A549 (cell line): ENCODE measurements around the gene CATSPERE. TPM values are rescaled to one million over a fixed set of nuclear protein-coding genes. Genes with fewer than 3 reads are reported as not detected.

Experiments used
- ATAC-seq, 2 experiments: fragments of 200-7000 bp in 1 of 2; fragments of >200 bp in 1 of 2; cut with Nextera tagmentation in 1 of 2; cut with Tn5 transposase in 1 of 2; 3 replicates each; pipeline versions ENCODE4 v1.8.0 to v1.9.1; 2018 to 2020; ENCODE audit warnings: mild to moderate bottlenecking in 1 of 2, moderate library complexity in 1 of 2
- CTCF ChIA-PET: fragments of 300-600 bp; sonication (Branson Sonifier 250); formaldehyde crosslinking; extraction: SDS; loops from one replicate; lab custom pipeline; 2021; ENCODE audit warnings: antibody characterized with exemption, inconsistent platforms; lab: Yijun Ruan, JAX
- POLR2A ChIA-PET: fragments of 350-600 bp; formaldehyde crosslinking; extraction: SDS; loops from one replicate; lab custom pipeline; 2021; ENCODE audit warnings: antibody characterized with exemption, inconsistent platforms; lab: Yijun Ruan, JAX
- DNase-seq, 2 experiments: peaks; one replicate each; pipeline versions ENCODE4 v3.0.0 to v3.0.0-alpha.2; 2011 to 2016; ENCODE audit warnings: low read depth in 1 of 2, low spot score in 1 of 2
- FAIRE-seq: peaks from 2 replicates; lab custom pipeline; 2011; peaks lifted over from hg19 to GRCh38; lab: Jason Lieb, UNC
- H3K27ac ChIP-seq, 2 experiments: fragments of >200 bp; sonication (Bioruptor Twin); formaldehyde crosslinking; 3 replicates each; pipeline ENCODE4 v1.5.1; 2016 to 2017
- H3K4me1 ChIP-seq: fragments of >200 bp; sonication (Bioruptor Twin); formaldehyde crosslinking; 3 replicates; pipeline ENCODE4 v1.6.1; 2016
- H3K4me2 ChIP-seq: fragments of >200 bp; sonication (Bioruptor Twin); formaldehyde crosslinking; 3 replicates; pipeline ENCODE4 v1.6.1; 2016
- H3K4me3 ChIP-seq: fragments of >200 bp; sonication (Bioruptor Twin); formaldehyde crosslinking; 3 replicates; pipeline ENCODE4 v1.5.1; 2016
- H3K9me3 ChIP-seq: fragments of >200 bp; sonication (Bioruptor Twin); formaldehyde crosslinking; 3 replicates; pipeline ENCODE4 v1.6.1; 2016
- CBX8 ChIP-seq: fragments of 200-600 bp; sonication (generic); IDR thresholded peaks from 2 replicates; pipeline ENCODE4 v1.6.1; 2016
- CEBPB ChIP-seq, 2 experiments: fragments of >200 bp in 1 of 2; sonication (Bioruptor Twin) in 1 of 2; formaldehyde crosslinking in 1 of 2; IDR thresholded peaks; 2 replicates each; pipeline ENCODE4 v1.6.1; 2012 to 2016
- CHD2 ChIP-seq: fragments of 150-350 bp; IDR thresholded peaks from 2 replicates; pipeline ENCODE4 v1.6.1; 2014; ENCODE audit warnings: low read length; ENCODE audit not compliant: partially characterized antibody
- EP300 ChIP-seq, 2 experiments: fragments of >200 bp; sonication (Bioruptor Twin); formaldehyde crosslinking; IDR thresholded peaks; 2 replicates in 1 of 2; 3 replicates in 1 of 2; pipeline ENCODE4 v1.6.1; 2016 to 2017
- HOXA7 ChIP-seq: fragments of 250-450 bp; sonication (Bioruptor Pico); IDR thresholded peaks from 2 replicates; pipeline ENCODE4 v1.5.0; 2020; ENCODE audit warnings: mild to moderate bottlenecking, moderate library complexity
- JUN ChIP-seq, 2 experiments: fragments of >200 bp; sonication (Bioruptor Twin); formaldehyde crosslinking; IDR thresholded peaks; 2 replicates in 1 of 2; 3 replicates in 1 of 2; pipeline ENCODE4 v1.6.1; 2016 to 2017
- JUNB ChIP-seq: fragments of >200 bp; sonication (Bioruptor Twin); formaldehyde crosslinking; IDR thresholded peaks from 2 replicates; pipeline ENCODE4 v1.6.1; 2016
- KDM1A ChIP-seq: fragments of 200-600 bp; sonication (generic); IDR thresholded peaks from 2 replicates; pipeline ENCODE4 v1.6.1; 2016; ENCODE audit warnings: low read depth, mild to moderate bottlenecking
- MAZ ChIP-seq: fragments of 150-350 bp; IDR thresholded peaks from 2 replicates; pipeline ENCODE4 v1.6.1; 2014; ENCODE audit warnings: antibody characterized with exemption, low read depth, low read length, borderline replicate concordance
- NFE2L2 ChIP-seq: fragments of 150-350 bp; conservative IDR thresholded peaks from 2 replicates; pipeline ENCODE4 v1.6.1; 2014; ENCODE audit warnings: low read length
- NR3C1 ChIP-seq: fragments of >200 bp; sonication (Bioruptor Twin); formaldehyde crosslinking; IDR thresholded peaks from 3 replicates; pipeline ENCODE4 v1.6.1; 2017
- PHF8 ChIP-seq: fragments of 200-600 bp; sonication (generic); IDR thresholded peaks from 2 replicates; pipeline ENCODE4 v1.6.1; 2016; ENCODE audit warnings: low read depth, mild to moderate bottlenecking, antibody characterized with exemption, moderate library complexity, borderline replicate concordance
- RFX5 ChIP-seq: fragments of 450-650 bp; IDR thresholded peaks from 2 replicates; pipeline ENCODE4 v1.7.1; 2014; ENCODE audit warnings: antibody characterized with exemption, mild to moderate bottlenecking, moderate library complexity
- SMC3 ChIP-seq: fragments of >200 bp; sonication (Bioruptor Twin); formaldehyde crosslinking; IDR thresholded peaks from 3 replicates; pipeline ENCODE4 v1.6.1; 2018; ENCODE audit warnings: inconsistent platforms
- ZFP36 ChIP-seq: fragments of 450-650 bp; IDR thresholded peaks from 2 replicates; pipeline ENCODE4 v1.6.1; 2014; ENCODE audit warnings: borderline replicate concordance; ENCODE audit not compliant: partially characterized antibody
- ZNF302 ChIP-seq: fragments of 250-450 bp; sonication (Bioruptor Pico); IDR thresholded peaks from 2 replicates; pipeline ENCODE4 v1.9.0; 2021; ENCODE audit warnings: inconsistent platforms, mild to moderate bottlenecking, moderate library complexity
- WGBS: methylation state at CpG from one replicate; pipeline ENCODE4 v1.1.6; 2017; ENCODE audit errors: missing lambda C conversion rate; 5-methylcytosine and 5-hydroxymethylcytosine counted together
- polyA plus RNA-seq, 4 experiments: library from polyadenylated mRNA; depleted of rRNA in 3 of 4; stranded (reverse); fragments of >200 nt; fragmentation: RNase III in 1 of 4; extraction: RNeasy Plus Mini Kit Qiagen cat#74134 plus additional on column Dnase treatment in 1 of 4; gene quantifications; 2 replicates in 3 of 4; 3 replicates in 1 of 4; pipeline ENCODE4 v1.2.3, GENCODE V29; 2011 to 2017
- TF ChIP-seq, protein P1 (sequence below): IDR thresholded peaks from 2 replicates; pipeline ENCODE4 v1.6.1; 2012; ENCODE audit warnings: low read depth, borderline replicate concordance
- TF ChIP-seq, protein P2 (sequence below): fragments of 250-450 bp; sonication (Bioruptor Pico); IDR thresholded peaks from 2 replicates; pipeline ENCODE4 v1.5.0; 2020; ENCODE audit warnings: low read depth, mild to moderate bottlenecking, moderate library complexity
- TF ChIP-seq, protein P3 (sequence below): fragments of >200 bp; sonication (Bioruptor Twin); formaldehyde crosslinking; IDR thresholded peaks from 2 replicates; pipeline ENCODE4 v1.6.1; 2016

The CATSPERE gene
- polyA plus RNA-seq, 2 of the 4 experiments (the other 2 are of a cell fraction) = 0.25 to 0.43 TPM

DNA sequence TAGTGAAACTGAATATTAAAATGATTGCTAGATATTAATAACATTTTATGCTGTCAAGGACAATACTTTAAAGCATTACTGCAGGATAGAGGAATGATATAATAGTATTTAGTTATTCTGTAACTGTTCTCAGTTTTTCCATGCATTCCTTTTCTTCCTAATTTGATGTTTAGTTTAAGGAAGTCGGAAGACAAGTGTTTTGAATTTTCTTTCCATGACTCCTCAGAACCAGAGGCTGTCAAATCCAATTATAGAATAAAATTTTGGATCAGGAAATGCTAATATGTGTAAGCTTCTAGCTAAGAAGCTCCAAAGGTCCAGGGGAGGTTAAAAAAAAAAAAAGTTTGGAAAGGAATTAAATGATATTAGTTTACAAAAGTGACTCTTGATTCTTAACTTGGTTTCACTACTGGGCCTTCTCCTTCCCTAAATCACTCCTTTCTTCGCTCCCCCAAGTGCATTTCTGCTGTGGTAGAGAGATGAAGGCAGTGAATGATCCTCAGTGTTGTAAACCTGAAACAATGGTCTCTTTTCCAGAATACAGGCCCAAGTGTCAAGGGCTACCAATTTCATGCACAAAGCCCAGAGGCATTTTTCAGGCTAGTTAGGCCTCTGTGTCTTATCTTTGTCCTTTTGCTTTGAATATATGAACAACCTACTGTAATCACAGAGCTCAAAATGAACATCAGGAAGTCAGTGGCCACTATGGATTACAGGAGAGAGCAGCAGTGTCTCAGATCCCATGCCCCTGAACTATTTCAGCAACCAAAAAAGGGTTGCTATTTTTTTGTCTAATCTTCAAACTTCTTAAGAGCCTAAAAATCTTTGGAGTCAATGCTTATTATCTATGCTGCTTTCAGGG lies 15.5 kb upstream of the CATSPERE start:
- peak overlapping the region in 1 of 2 experiments; percentile 59; a peak in 3 of 6 replicates for H3K27ac ChIP-seq
- ChIA-PET CTCF (no interaction called here), POLR2A (no interaction called here)
- H3K9me3 ChIP-seq = no peaks in the 10 kb centered on the region
- no peak overlapping the region for H3K4me3 ChIP-seq
- no peak for FAIRE-seq
- TF ChIP-seq, protein P1, sequence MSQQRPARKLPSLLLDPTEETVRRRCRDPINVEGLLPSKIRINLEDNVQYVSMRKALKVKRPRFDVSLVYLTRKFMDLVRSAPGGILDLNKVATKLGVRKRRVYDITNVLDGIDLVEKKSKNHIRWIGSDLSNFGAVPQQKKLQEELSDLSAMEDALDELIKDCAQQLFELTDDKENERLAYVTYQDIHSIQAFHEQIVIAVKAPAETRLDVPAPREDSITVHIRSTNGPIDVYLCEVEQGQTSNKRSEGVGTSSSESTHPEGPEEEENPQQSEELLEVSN = no peak
- no peak for TF ChIP-seq SMC3
- no peak for TF ChIP-seq ZNF302 (CRISPR knock-in tag)
- no peak for TF ChIP-seq CBX8
- no peak for TF ChIP-seq MAZ
- TF ChIP-seq HOXA7 (CRISPR knock-in tag) = no peak
- no peak for TF ChIP-seq NFE2L2
- no peak for DNase-seq
- H3K4me1 ChIP-seq = peaks cover 72% of the 10 kb centered on the region
- peak in 1 of 2 experiments; percentile 34; a peak in 2 of 6 replicates for ATAC-seq
- peak overlapping the region; percentile 32 for H3K4me2 ChIP-seq
- whole genome bisulfite sequencing = 65% methylated on average over 2 of the region's 2 CpGs

DNA sequence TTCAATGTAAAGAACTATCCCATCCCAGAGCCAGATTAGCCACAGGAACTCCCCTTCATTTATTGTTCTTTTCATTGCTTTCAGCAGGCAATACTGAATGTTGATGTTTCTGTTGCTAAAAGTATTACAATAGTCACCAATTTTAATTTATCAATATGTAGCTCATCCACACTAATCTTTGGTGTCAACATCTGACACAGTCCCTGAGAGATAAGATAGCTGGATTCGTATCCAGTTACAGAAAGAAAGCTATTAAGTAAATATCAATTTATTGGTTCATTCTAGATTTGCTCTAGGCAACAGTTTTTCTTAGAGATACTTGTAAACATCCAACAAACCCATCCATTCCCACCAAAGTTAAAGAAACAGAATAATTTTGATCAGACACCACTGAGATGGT lies 14.0 kb upstream of the CATSPERE start:
- Histone ChIP-seq H3K4me2 (peak overlapping the region; percentile 13; the same call in 1 of the 3 replicates), H3K9me3 (no peaks in the 10 kb centered on the region)
- TF ChIP-seq JUNB (0 out of 2 replicates have a peak, but pooled peaks have one; percentile 5), NR3C1 (no peak), PHF8 (no peak)
- TF ChIP-seq, all 56 proteins: peak for 1
- ATAC-seq (no peak), FAIRE-seq (no peak), DNase-seq (no peak)
- Histone ChIP-seq H3K4me1 (peaks cover 71% of the 10 kb centered on the region), H3K27ac (no peak overlapping the region), H3K4me3 (no peak overlapping the region)
- ChIA-PET CTCF (no interaction called here), POLR2A (no interaction called here)
- 47% methylated on average over 1 of the region's 1 CpG for WGBS

DNA sequence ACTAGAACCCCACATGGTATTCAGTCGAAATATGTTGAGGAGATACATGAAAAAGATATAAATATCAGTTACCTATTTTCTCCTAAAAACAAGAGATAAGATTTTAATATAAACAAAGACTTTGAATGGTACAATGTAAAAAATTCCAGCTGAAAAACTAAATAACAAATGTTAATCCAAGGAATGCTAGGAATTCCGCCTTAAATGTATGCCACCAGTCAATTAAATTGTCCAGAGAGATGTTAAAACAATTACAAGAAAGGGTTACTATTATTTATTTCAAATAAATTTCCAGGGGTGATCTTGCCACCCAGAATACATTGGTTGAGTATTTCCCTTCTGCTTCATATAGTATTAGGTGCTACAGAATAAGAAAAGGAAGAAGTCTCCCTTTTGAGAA lies 13.5 kb upstream of the CATSPERE start:
- FAIRE-seq = no peak
- POLR2A ChIA-PET = no interaction called here
- TF ChIP-seq, protein P2, sequence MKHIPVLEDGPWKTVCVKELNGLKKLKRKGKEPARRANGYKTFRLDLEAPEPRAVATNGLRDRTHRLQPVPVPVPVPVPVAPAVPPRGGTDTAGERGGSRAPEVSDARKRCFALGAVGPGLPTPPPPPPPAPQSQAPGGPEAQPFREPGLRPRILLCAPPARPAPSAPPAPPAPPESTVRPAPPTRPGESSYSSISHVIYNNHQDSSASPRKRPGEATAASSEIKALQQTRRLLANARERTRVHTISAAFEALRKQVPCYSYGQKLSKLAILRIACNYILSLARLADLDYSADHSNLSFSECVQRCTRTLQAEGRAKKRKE (CRISPR knock-in tag) = no peak
- TF ChIP-seq HOXA7 (CRISPR knock-in tag) (no peak), ZFP36 (no peak), JUN (IDR thresholded peaks at IDR 0.05) (no peak), CHD2 (no peak), RFX5 (no peak), NFE2L2 (no peak), CEBPB (IDR thresholded peaks at IDR 0.05) (no peak), KDM1A (no peak), MAZ (no peak), EP300 (IDR thresholded peaks at IDR 0.05) (no peak)
- TF ChIP-seq, protein P3, sequence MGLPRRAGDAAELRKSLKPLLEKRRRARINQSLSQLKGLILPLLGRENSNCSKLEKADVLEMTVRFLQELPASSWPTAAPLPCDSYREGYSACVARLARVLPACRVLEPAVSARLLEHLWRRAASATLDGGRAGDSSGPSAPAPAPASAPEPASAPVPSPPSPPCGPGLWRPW = no peak
- TF ChIP-seq, all 56 proteins: peak for 0
- Histone ChIP-seq H3K4me1 (peaks cover 68% of the 10 kb centered on the region), H3K4me3 (no peak overlapping the region), H3K4me2 (peak overlapping the region; percentile 13; the same call in 1 of the 3 replicates), H3K27ac (no peak overlapping the region), H3K9me3 (no peaks in the 10 kb centered on the region)
- DNase-seq (no peak), ATAC-seq (no peak)
- 87% methylated on average over 2 of the region's 2 CpGs for WGBS
- CTCF ChIA-PET = interaction anchor here (1.1 kb wide), 1 partner anchor 101 kb away, joined by 3 read pairs; no protein-coding TSS in a partner anchor
